Measurements from ENCODE around the gene GANAB. TPM values are rescaled to one million over a fixed set of nuclear protein-coding genes. Genes with fewer than 3 reads are reported as not detected.

Gene GANAB
- total and polyA plus RNA-seq, 2 of the 13 experiments (the other 11 are each of a cell fraction or from before 2014, with no cell fraction given), result 99.5 to 234 TPM

DNA sequence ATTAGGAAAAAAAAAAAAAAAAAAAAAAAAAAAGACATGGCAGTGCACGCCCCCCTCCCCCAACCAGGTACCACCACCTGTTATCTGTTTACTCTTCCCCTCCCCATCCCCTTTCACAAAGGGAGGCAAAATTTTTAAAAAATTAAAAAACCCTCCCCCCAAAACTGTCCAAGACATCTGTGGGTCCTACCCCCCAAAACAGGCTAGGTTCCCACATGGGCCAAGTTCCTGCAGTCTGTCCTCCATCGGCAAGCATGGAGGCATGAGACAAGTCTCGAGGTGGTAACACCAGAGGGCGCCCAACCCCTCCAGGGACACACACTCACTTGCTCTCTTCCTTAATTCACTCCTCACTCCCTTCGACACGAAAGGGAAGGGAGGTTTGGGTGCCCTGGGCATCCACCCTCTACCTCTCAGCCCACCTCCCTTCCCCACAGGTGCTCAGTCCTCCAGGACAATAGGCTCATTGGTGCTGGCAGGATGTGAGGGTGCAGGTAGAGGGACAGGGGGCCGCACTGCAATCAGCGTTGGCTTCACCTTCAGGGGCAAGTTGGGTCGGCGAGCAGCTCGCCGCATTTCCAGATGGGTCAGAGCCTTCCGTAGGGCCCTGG lies 52.9 kb downstream of the GANAB start (continued):
- TF ChIP-seq, protein P1, sequence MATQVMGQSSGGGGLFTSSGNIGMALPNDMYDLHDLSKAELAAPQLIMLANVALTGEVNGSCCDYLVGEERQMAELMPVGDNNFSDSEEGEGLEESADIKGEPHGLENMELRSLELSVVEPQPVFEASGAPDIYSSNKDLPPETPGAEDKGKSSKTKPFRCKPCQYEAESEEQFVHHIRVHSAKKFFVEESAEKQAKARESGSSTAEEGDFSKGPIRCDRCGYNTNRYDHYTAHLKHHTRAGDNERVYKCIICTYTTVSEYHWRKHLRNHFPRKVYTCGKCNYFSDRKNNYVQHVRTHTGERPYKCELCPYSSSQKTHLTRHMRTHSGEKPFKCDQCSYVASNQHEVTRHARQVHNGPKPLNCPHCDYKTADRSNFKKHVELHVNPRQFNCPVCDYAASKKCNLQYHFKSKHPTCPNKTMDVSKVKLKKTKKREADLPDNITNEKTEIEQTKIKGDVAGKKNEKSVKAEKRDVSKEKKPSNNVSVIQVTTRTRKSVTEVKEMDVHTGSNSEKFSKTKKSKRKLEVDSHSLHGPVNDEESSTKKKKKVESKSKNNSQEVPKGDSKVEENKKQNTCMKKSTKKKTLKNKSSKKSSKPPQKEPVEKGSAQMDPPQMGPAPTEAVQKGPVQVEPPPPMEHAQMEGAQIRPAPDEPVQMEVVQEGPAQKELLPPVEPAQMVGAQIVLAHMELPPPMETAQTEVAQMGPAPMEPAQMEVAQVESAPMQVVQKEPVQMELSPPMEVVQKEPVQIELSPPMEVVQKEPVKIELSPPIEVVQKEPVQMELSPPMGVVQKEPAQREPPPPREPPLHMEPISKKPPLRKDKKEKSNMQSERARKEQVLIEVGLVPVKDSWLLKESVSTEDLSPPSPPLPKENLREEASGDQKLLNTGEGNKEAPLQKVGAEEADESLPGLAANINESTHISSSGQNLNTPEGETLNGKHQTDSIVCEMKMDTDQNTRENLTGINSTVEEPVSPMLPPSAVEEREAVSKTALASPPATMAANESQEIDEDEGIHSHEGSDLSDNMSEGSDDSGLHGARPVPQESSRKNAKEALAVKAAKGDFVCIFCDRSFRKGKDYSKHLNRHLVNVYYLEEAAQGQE (IDR thresholded peaks at IDR 0.05; ENCODE audit: borderline replicate concordance in 1 of 2, low read depth in 1 of 2, low read length in 2 of 2), result no peak
- no peak for TF ChIP-seq ZNF446 (CRISPR knock-in tag; IDR thresholded peaks at IDR 0.05)
- no peak for TF ChIP-seq TCF7L2 (IDR thresholded peaks at IDR 0.05; ENCODE audit: low read depth, low read length)
- 0 out of 2 replicates have a peak, but pooled peaks have one; percentile 19 for TF ChIP-seq HNF1B (CRISPR knock-in tag; IDR thresholded peaks at IDR 0.05)
- TF ChIP-seq SAP130 (CRISPR knock-in tag; IDR thresholded peaks at IDR 0.05; ENCODE audit: low read depth), result peak; percentile 55; the same call in 1 of the 2 replicates
- no peak for TF ChIP-seq ZSCAN29 (CRISPR knock-in tag; conservative IDR thresholded peaks at IDR 0.05)
- TF ChIP-seq POLR2G (IDR thresholded peaks at IDR 0.05; ENCODE audit: low read depth, low read length), result peak; percentile 13; the same call in 1 of the 2 replicates
- no peak for TF ChIP-seq JUNB (CRISPR knock-in tag; IDR thresholded peaks at IDR 0.05; ENCODE audit: borderline replicate concordance)
- TF ChIP-seq, protein P2, sequence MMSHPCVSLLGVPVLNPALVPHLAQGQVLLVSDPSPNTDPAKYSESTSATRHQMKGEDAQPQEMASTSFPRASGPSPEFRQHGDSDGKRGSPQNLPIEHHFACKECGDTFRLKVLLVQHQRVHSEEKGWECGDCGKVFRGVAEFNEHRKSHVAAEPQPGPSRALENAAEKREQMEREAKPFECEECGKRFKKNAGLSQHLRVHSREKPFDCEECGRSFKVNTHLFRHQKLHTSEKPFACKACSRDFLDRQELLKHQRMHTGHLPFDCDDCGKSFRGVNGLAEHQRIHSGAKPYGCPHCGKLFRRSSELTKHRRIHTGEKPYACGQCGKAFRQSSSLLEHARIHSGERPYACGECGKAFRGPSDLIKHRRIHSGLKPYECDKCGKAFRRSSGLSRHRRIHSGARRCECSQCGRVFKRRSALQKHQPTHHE (CRISPR knock-in tag; IDR thresholded peaks at IDR 0.05; ENCODE audit: borderline replicate concordance), result no peak
- TF ChIP-seq, protein P3, sequence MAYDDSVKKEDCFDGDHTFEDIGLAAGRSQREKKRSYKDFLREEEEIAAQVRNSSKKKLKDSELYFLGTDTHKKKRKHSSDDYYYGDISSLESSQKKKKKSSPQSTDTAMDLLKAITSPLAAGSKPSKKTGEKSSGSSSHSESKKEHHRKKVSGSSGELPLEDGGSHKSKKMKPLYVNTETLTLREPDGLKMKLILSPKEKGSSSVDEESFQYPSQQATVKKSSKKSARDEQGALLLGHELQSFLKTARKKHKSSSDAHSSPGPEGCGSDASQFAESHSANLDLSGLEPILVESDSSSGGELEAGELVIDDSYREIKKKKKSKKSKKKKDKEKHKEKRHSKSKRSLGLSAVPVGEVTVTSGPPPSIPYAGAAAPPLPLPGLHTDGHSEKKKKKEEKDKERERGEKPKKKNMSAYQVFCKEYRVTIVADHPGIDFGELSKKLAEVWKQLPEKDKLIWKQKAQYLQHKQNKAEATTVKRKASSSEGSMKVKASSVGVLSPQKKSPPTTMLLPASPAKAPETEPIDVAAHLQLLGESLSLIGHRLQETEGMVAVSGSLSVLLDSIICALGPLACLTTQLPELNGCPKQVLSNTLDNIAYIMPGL (CRISPR knock-in tag; IDR thresholded peaks at IDR 0.05; ENCODE audit: borderline replicate concordance in 1 of 2, low read depth in 1 of 2), result peak in 1 of 2 experiments; percentile 41; a peak in 1 of 4 replicates
- no peak for TF ChIP-seq ELF1 (CRISPR knock-in tag; IDR thresholded peaks at IDR 0.05)
- TF ChIP-seq SMC3 (IDR thresholded peaks at IDR 0.05; ENCODE audit: low read length), result peak; percentile 77
- TF ChIP-seq ZBTB38 (CRISPR knock-in tag; IDR thresholded peaks at IDR 0.05), result peak; percentile 54; the same call in 1 of the 2 replicates
- peak; percentile 43 for TF ChIP-seq PRPF4 (IDR thresholded peaks at IDR 0.05; ENCODE audit: low read depth, low read length, poor library complexity, severe bottlenecking)
